ENCODE results near the gene MRGPRD. TPM values are rescaled to one million over a fixed set of nuclear protein-coding genes. Genes with fewer than 3 reads are reported as not detected.

MRGPRD gene
- not detected for total RNA-seq

GRCh38 chr11:68980776-68981065 lies at the start of gene MRGPRD:
Gene MRGPRD (minus strand): TSS chr11:68980986. CDS start chr11:68980986, 0 bp downstream.

GRCh38 chr11:69013009-69013951 lies 32.5 kb upstream of the MRGPRD start, which contains the start of gene MRGPRF:
Gene MRGPRF (minus strand): TSS chr11:69013246. CDS start chr11:69009901, 3,345 bp downstream.

Other genes starting within 250 kb of the MRGPRD start
- 10.3 TPM for gene TESMIN, start 229.5 kb downstream of the MRGPRD start, total RNA-seq
- 40.7 TPM for gene CPT1A, start 139.1 kb downstream of the MRGPRD start, total RNA-seq
- gene MRPL21, start 77.2 kb downstream of the MRGPRD start, total RNA-seq: 60.3 TPM
- 18.0 TPM for gene IGHMBP2, start 77.1 kb downstream of the MRGPRD start, total RNA-seq
- gene MRGPRF, start 32.3 kb upstream of the MRGPRD start, total RNA-seq: 26.7 TPM
- gene TPCN2, start 67.9 kb upstream of the MRGPRD start, total RNA-seq: 20.8 TPM
- 0.99 TPM for gene SMIM38, start 174.9 kb upstream of the MRGPRD start, total RNA-seq